HG03469 (cell line): Measurements from ENCODE around the gene TRIM42.

Experiments
- ATAC-seq: cut with Tn5 transposase; IDR thresholded peaks from one replicate; pipeline ENCODE4 v1.9.1; 2021; ENCODE audit warnings: mild to moderate bottlenecking, moderate library complexity, moderate number of reproducible peaks; ENCODE audit not compliant: unreplicated experiment

The TRIM42 gene

DNA sequence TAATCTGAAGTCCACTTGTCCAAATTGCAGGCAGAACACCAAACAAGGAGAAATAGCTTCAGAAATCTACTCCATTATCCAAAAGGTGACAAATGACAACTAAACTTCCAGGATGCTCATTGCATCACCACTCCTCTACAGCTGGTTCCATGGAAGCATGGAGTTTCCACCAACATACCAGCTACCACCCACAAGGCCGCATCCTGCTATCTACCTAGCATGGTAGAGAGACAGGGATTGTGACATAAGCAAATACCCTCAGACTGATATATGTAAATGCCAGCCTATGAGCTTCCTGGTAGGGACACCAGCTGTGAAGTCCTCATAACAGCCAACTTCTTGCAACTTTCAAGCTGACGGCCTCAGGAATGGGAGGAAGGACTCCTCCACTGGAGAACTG lies at the start of gene TRIM42:
TSS of gene TRIM42 (plus strand) at position 301 of the 400 bp plus-strand sequence. CDS start 166 bp downstream, outside the sequence.
- ATAC-seq: no peak

DNA sequence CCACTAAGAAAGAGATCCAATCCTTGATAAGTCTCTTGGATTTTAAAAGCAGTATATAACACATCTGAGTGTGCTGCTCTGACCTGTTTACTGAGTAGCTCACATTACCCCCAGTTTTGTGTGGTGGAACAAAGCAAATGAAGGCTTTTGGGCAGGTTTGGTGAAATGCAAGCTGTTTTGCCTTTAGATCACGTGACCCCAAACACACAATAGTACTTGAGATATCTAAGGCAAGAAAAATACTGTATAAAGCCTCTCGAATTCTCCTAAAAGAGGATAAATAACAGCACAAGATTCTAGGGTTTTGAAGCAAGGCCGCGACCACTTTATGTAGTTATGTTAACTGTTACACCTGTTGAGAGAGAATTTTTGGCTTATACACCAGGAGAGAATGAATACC lies 49.3 kb upstream of the TRIM42 start:
- no peak for ATAC-seq

DNA sequence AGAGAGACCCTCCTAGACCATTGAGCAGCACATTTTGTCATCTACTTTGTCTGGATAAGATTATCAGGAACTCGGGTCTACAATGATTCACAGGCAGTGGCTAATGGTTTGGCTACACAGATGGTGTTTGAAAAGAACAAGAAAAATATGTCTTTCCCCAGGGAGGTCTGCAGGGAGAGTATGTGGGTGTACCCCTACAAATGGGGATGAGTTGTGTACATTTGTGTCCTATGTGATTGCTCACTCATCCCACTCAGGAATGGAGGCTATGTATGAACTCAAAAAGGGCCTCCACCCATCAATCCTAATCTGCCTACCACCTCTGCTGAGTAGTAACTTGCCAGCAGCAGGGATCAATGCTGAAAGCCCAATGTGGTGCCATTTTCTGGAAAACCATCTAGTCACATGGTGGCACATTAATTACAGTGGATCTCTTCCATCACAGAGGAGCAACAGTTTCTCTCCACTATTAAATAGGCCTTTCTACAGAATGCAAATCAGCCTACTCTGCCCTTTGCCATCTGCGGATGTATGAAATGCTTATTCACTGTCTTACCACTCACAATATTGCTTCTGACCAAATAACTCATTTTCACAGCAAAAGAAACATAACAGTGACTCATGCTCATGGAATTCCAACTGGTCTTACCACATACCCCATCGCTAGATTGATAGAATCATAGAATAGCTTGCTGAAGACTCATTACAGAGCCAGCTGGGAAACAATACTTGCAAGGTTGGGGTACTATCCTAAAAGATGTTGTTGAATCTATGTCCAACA lies 48.3 kb upstream of the TRIM42 start:
- ATAC-seq: no peak

DNA sequence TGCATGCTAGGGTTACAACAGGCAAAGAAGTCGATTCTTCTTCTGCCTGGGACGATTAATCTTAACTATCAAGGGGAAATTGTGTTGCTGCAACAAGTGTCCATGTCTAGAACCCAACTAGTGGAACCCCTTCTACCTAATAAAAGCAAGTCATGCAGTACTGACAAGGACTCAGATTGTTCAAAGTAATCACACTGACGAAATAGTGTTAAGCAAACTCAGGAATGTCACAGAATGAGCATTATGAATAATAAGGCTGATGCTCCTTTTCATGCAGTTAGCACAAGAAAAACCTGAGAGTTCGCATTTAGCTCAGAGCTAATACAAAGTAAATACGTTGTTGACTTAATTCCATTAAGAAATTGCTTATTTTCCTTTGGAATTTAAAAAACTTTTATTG lies 47.5 kb upstream of the TRIM42 start:
- ATAC-seq: no peak

DNA sequence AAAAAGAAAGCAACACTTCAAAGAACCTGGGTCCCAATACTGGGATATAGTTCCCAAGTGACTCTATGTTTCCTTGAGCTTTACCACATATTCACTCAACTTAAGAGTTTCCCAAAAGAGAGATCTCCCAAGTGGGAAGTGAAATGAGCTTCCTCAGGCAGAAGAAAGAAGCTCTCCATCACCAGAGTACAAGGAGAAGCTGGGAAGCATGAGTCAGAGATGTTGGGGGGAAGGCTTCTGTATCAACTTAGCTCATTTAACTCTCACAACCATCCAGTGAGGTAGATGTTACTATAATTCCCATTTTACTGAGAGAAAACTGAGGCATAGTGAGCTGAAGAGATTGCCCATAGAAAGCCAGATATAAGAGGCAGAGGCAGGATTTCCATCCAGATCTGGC lies 47.0 kb upstream of the TRIM42 start:
- no peak for ATAC-seq

DNA sequence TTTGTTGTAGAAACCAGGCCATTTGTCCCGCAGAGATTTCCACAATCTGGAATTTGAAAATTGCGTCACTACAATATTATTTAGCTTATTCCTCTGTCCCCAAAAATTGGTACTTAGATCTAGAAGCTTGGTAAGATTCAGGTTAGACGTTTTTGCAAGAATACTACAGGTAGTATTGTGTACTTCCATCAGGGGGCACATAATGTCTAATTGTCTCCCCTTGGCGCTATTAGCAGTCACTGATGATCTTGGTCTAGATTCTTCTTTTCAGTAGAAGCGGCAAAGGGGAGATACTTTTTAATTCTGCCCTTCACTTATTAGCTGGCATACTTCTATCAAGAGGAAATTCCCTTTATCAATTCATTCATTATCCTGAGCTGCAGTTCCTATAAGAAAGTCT lies 42.6 kb upstream of the TRIM42 start:
- no peak for ATAC-seq

DNA sequence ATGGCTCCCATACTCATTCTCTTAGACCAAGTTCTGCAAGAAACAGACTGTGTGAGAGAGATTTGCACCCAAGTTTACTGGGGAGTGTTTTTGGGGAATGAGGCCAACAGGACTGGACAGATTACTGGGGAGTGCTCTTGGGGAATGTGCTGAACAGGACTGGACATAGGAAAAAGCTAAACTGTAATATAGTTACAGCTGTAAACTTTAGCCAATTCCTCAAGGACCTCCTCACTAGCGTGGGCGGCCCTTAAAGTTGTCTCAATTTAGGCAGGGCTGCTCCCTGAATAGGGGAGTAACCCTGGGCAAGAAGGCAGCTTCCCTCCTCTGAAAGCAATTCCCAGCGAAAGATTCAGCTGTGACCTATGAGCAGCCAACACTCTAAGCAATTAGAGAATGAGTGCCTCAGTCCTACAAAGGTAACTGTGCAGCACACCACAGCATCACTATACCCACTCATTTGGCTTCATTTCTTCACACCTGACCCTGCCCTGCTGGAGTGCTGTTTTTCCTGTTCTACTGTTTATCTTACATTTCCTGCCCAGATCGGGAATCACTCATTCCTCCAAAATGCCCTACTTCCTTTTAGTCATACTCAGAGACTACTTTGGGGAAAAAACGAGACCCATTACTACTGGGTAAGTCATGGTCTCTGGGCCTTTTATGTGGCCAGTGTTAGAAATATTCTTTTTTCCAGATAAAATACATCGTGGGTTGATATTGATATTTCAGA lies 41.3 kb upstream of the TRIM42 start:
- no peak for ATAC-seq

DNA sequence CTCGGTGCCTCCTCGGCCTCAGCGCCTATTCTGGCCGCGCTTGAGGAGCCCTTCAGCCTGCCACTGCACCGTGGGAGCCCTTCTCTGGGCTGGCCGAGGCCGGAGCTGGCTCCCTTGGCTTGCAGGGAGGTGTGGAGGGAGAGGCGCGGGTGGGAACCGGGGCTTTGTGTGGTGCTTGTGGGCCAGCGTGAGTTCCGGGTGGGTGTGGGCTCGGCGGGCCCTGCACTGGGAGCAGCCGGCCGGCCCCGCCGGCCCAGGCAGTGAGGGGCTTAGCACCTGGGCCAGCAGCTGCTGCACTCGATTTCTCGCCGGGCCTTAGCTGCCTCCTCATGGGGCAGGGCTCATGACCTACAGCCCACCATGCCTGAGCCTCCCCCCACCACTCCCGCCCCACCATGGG lies 26.6 kb upstream of the TRIM42 start:
- ATAC-seq: no peak

DNA sequence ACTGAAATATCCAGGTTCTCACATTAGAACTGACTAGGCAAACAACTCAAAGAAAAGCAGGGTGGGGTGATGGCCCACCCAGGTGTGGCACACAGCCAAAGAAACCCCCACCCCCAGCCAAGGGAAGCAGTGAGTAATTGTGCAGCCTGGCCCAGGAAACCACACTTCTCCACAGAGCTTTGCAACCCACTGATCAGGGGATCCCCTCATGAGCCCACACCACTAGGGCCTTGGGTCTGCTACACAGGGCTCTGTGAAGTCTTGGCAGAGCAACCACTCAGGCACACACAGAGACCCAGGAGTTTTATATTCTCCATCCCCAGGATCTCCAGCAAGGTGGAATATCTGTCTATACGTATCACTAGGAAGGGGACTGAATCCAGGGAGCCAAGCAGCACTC lies 22.2 kb upstream of the TRIM42 start:
- no peak for ATAC-seq

DNA sequence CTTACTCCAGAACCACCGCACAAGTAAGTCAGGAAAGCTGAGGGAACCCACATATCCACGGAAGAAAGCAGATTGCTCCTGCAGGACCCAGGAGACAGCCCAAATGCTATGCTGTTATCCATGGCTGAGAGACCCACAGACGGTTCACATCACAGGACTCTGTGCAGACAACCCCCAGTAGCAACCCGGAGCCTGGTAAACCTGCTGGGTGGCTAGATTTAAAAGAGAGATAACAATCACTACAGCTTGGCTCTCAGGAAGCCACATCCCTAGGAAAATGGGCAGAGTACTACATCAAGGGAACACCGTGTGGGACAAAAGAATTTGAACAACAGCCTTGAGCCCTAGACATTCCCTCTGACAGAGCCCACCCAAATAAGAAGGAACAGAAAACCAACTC lies 13.8 kb upstream of the TRIM42 start:
- no peak for ATAC-seq

DNA sequence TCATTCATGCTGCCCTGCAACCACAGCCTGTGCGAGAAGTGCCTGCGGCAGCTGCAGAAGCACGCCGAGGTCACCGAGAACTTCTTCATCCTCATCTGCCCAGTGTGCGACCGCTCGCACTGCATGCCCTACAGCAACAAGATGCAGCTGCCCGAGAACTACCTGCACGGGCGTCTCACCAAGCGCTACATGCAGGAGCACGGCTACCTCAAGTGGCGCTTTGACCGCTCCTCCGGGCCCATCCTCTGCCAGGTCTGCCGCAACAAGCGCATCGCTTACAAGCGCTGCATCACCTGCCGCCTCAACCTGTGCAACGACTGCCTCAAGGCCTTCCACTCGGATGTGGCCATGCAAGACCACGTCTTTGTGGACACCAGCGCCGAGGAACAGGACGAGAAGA lies 4.7 kb downstream of the TRIM42 start:
- ATAC-seq: no peak

DNA sequence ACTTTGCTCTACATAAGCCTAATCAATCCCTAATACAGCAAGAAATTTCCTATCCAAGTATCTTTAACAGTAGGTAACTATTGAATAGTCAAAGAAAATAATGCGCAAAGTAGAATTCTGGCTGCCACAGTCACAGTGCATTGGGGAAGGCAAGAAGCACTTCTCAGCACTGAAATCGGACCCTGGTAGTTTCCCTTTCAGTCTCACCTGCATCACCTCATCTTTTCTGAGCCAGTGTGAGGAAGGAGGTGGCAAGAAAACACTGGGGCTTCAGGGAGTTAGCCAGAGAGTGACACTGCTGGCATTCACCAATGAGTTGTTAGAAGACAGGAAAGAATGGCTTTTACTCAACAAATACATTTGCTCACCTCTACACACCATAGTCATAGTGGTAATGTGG lies 8.3 kb downstream of the TRIM42 start:
- ATAC-seq: no peak

DNA sequence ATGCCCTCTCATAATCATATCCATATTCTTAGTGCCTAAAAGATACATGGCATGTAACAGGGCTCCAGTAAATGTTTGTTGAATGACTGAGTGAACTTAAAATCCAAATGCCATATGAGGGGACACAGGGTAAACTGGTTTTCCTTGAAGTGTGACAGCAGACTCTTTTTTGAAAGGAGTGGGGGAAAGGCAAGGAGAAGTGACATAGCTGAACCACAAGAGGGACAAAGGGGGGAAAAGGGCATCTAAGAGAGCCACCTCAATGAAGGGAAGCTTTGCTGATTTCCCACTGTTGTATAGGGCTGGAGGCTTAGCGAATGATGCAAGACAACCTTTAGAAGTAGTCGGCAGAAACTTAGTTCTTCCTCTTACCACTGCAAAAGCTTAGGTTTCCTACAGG lies 9.1 kb downstream of the TRIM42 start:
- no peak for ATAC-seq

DNA sequence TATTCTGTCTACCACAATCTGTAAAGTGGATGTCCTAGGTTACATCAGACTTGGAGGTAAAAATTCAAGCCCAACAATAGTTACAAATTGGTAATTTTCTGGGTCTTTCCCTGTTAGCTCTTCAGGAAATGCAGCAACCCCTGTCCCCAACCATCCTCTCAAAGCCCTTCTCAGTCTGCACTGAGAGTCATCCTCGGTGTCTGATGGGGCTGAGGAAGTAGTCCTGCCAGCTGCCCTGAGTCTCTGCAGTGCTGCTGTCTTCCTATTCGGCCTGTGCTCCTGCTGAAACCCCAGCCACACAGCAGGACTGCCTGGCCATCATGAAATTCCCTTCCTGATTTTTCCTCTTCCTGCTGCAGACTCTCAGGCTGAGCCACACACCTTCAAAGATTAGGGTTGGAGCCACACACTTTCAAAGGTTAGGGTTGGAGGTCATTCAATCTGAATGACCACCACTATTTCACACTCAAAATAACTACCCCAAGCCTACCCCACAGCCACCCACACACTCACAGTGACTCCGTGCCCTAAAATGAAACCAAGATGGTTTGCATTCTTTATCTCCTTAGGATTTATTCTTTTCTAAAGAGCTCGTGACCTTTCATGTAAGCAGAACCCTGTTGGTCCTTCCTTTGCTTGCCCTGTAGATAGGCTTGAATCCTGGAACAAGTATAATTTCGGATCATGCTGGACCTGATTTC lies 17.6 kb downstream of the TRIM42 start:
- no peak for ATAC-seq

DNA sequence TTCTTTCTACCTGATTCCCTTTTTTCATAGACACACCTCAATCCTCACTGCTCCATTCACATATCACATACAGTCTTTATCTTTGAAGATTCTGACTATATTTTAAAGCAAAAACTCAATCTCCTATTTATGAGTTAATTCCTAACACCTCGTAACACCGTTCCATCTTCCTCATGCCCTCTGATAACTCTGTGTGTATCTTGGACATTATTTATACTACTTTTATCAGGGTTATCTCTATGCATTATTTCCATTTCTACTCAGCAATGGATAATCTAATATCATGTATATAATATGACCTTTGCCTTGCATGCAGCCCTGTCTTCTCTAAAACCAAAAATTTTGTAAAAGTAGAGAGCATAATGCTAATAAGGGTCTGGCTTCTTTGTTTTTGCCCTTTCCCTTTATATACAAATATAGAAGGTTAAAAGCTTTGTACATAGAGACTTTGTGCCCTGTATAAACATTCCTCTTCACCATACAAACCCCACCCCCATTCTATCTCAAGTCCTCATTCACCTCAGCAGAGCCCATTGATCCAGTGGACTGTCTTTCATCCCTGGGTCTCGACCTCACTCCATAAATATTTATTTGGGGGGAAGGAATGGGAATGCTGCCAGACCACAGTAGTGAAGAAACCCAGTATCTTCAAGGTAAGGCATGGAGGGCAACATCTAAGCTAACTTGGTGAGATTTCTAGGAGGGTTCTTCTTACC lies 21.8 kb downstream of the TRIM42 start:
- ATAC-seq: no peak

DNA sequence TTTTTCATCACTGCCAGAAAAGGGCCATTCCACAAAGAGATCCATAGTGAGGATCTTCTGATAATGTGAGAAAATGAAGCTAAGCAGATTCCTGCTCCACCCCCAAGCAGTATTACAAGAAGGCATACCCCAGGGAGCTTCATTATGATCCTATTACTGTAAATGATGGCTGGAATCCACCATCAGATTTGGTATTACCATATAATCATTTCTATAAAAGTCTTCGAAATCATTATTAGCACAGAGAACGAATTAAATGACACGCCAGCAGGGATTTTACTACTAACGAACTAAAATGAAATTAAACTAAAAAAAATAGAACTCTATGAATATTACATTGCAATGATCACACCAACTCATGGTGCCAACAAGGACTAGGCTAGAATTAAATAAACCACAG lies 24.4 kb downstream of the TRIM42 start:
- ATAC-seq: no peak

DNA sequence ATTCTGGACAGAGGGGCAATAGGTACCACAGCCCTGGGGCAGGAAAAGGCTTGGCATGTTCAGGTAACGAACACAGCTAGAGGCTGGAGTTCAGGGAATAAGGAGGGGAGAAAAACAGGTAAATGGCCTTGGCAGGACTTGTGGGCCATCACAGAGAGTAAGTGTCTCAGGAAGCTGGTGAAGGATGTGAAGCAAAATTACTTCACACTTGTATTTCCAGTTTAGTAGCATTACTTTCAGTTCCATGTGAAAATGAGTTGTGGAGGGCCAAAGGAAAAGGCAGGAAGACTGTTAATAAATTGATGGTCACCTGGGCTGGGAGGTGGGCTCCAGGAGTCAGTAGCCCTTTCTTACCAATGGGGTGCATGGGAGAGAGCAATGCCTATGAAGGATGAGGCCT lies 25.6 kb downstream of the TRIM42 start:
- ATAC-seq: no peak

DNA sequence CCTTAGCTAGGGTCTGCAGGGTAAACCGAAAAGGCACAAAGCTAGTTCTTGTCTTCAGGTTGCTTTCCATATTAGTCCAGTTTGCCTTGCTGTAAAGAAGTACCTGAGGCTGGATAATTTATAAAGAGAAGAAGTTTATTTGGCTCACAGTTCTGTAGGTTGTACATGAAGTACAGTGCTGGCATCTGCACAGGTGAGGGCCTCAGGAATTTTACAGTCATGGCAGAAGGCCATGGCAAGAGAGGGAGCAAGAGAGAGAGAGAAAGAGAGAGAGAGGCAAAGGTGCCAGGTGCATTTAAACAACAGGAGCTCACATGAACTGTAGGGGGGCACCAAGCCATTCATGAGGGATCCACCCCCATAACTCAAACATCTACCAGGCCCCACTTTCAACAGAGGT lies 26.9 kb downstream of the TRIM42 start:
- ATAC-seq: no peak

DNA sequence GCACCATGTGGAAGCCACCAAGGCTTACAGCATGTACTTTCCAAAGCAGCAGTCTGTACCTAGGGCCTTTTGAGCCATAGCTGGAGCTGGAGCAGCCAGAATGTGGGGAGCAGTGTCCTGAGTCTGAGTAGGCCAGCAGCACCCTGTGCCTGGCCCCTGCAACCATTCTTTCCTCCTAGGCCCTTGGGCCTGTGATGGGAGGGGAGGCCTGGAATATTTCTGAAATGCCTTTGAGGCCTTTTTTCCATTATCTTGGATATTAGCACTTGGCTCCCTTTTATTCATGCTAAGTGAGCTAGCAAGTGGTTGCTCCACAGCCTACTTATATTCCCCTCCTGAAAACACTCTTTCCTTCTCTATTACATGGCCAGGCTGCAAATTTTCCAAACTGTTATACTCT lies 28.1 kb downstream of the TRIM42 start:
- no peak for ATAC-seq

DNA sequence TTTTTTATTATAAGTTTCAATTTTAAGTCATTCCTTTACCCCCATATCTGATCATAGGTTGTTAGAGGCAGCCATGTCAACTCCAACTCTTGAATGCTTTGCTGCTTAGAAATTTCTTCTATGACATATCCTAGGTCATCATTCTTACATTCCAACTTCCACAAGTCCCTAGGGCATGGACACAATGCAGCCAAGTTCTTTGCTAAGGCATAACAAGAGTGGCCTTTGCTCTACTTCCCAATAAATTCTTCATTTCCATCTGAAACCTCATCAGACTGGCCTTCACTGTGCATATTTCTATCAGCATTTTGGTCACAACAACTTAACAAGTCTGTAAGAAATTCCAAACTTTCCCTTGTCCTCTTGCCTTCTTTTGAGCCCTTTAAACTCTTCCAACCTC lies 28.5 kb downstream of the TRIM42 start:
- ATAC-seq: no peak

DNA sequence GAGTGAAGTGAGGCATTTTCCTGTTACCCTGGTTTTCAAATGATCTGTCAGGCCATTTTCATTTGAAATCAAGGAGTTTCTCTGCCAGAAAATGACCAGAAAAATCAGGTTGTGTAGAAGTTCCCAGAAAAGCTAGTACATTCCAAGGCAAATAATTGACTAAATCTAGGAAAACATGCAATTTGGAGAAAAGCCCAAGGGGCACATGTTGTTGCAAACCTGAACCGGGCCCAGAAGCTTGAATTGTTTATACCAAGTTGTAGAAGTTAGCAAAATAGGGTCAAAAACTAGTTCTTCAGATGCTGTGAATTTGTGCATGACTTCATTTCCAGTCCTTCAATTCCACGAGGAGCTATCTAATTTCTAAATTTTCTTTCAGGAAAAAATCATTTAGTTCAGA lies 31.0 kb downstream of the TRIM42 start:
- no peak for ATAC-seq
